A549 treated with AZD2906 at 1 μM for 4 hours (cell line): ENCODE measurements around the gene ADH1A. TPM values are rescaled to one million over a fixed set of nuclear protein-coding genes. Genes with fewer than 3 reads are reported as not detected.

Experiments used
- total RNA-seq: library from RNA; stranded (reverse); fragments of 200-300 nt; extraction: Qiagen RNA extraction; gene quantifications from 5 replicates; pipeline ENCODE4 v1.2.3, GENCODE V29; 2022

Gene ADH1A
- total RNA-seq = not detected in 5 replicates

GRCh38 chr4:99290848-99291786, at the start of gene ADH1A:
ADH1A (minus strand) TSS chr4:99290985; CDS start chr4:99290914, 71 bp downstream.

GRCh38 chr4:99321241-99322191, 30.7 kb upstream of the ADH1A start, which contains the start of gene ADH1B:
ADH1B (minus strand) TSS chr4:99321401; CDS start chr4:99321331, 70 bp downstream.

Other genes with a start within 250 kb of the ADH1A start
- 102 to 144 TPM (median 103 TPM) in 5 replicates for gene ADH5, start 202.2 kb downstream of the ADH1A start, total RNA-seq
- not detected in 5 replicates for gene ADH4, start 146.7 kb downstream of the ADH1A start, total RNA-seq
- gene ADH6, start 71.7 kb downstream of the ADH1A start, total RNA-seq = 0.05 to 0.13 TPM in 2 of 5 replicates, not detected in the others
- not detected in 5 replicates for gene ADH1B, start 30.4 kb upstream of the ADH1A start, total RNA-seq
- gene ADH1C, start 61.8 kb upstream of the ADH1A start, total RNA-seq = not detected in 5 replicates
- not detected in 5 replicates for gene ADH7, start 144.4 kb upstream of the ADH1A start, total RNA-seq
- not detected in 5 replicates for gene C4orf17, start 220.0 kb upstream of the ADH1A start, total RNA-seq